NB4 (cell line): ENCODE measurements around the gene GARNL3.

ENCODE experiments used
- POLR2A ChIP-seq: IDR thresholded peaks from 2 replicates; pipeline ENCODE4 v1.6.1; 2011; ENCODE audit warnings: mild to moderate bottlenecking; ENCODE audit not compliant: insufficient read length; ENCODE audit errors: extremely low read depth
- TF ChIP-seq, protein P1 (sequence below): IDR thresholded peaks from one replicate; pipeline ENCODE4 v1.5.1; 2012; ENCODE audit warnings: low read depth, low read length

DNA sequence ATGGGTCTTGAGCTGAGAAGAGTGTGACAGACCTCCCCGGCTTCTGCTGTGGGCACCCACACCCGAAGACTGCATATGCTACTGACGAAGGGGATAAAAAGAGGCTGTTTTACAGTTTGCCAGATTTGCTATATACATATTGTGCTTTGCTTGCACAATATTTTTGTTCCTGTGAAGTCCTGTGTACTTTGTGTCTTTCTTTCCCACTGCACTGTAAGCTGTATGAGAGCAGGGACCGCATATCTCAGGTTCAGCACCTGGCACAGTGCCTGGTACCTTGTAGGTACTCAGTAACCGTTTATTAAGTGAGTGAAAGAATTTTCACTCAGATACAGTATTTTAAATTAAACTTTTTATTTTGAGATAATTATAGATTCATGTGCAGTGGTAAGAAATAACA lies 8.2 kb upstream of the GARNL3 start:
- TF ChIP-seq, protein P1, sequence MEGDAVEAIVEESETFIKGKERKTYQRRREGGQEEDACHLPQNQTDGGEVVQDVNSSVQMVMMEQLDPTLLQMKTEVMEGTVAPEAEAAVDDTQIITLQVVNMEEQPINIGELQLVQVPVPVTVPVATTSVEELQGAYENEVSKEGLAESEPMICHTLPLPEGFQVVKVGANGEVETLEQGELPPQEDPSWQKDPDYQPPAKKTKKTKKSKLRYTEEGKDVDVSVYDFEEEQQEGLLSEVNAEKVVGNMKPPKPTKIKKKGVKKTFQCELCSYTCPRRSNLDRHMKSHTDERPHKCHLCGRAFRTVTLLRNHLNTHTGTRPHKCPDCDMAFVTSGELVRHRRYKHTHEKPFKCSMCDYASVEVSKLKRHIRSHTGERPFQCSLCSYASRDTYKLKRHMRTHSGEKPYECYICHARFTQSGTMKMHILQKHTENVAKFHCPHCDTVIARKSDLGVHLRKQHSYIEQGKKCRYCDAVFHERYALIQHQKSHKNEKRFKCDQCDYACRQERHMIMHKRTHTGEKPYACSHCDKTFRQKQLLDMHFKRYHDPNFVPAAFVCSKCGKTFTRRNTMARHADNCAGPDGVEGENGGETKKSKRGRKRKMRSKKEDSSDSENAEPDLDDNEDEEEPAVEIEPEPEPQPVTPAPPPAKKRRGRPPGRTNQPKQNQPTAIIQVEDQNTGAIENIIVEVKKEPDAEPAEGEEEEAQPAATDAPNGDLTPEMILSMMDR: no peak
- no peak for TF ChIP-seq POLR2A
